ENCODE results near the gene APBB2. TPM values are rescaled to one million over a fixed set of nuclear protein-coding genes. Genes with fewer than 3 reads are reported as not detected.
A peak's percentile ranks its signal among the peaks of the same experiment; 100 is the strongest.

APBB2 gene
- total and polyA plus RNA-seq, 2 donors (not counting 1 experiment from before 2014, with no cell fraction given), result 4.4 to 15.8 TPM

DNA sequence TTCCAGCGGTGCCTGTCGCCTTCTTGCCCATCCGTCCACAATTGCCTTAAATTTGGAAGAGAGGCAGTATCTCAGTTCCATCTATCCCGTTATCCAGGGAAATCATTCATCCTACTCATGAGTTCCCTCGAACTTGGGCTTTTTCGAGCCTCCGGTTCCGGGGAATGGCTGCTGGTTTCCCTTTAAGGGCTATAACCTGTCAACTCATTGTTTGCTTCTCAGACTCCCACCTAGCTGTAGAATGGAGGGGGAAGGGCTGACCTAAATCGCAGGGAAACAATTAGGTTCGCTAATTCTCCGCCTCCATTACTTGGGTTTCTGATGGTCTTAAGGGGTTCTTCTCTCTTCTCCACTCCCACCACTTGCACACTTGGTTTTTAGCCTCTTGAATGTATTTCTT lies 43.6 kb upstream of the APBB2 start:
- Histone ChIP-seq H3K4me3 (ENCODE audit: control extremely low read depth in 1 of 5, extremely low read depth in 1 of 5, insufficient read depth in 1 of 5, low read depth in 2 of 5, low read length in 4 of 5) (peak overlapping the region in 1 of 5 experiments; percentile 19), H2AFZ (ENCODE audit: insufficient read depth, low read depth, low read length, poor library complexity, severe bottlenecking) (no peak overlapping the region), H3K36me3 (replicated peaks in 1 of 2; ENCODE audit: control extremely low read depth in 1 of 2, control insufficient read depth in 1 of 2, extremely low read depth in 1 of 2, insufficient read depth in 2 of 2, low read length in 1 of 2) (no peaks in the 10 kb centered on the region), H3K27ac (ENCODE audit: low read length in 2 of 2) (no peak overlapping the region), H3K4me1 (ENCODE audit: control insufficient read depth in 2 of 2, insufficient read depth in 2 of 2, low read length in 2 of 2) (peaks cover 13 to 18% of the 10 kb centered on the region in 2 donors), H3K27me3 (replicated peaks in 1 of 4; ENCODE audit: control extremely low read depth in 1 of 4, control insufficient read depth in 3 of 4, insufficient read depth in 4 of 4, low read length in 3 of 4) (peaks cover 0 to 35% (median 19%) of the 10 kb centered on the region in 4 experiments), H3K79me2 (ENCODE audit: control insufficient read depth, insufficient read depth, low read length) (no peaks in the 10 kb centered on the region), H4K20me1 (ENCODE audit: control insufficient read depth, insufficient read depth, low read length, poor library complexity, severe bottlenecking) (no peaks in the 10 kb centered on the region), H3K9ac (ENCODE audit: low read length) (no peak overlapping the region), H3K4me2 (replicated peaks; ENCODE audit: low read depth, low read length, poor library complexity, severe bottlenecking) (peak overlapping the region; percentile 71), H3K9me3 (ENCODE audit: control extremely low read depth in 1 of 3, control insufficient read depth in 2 of 3, insufficient read depth in 1 of 3, low read length in 2 of 3) (peaks cover 0 to 5% (median 0%) of the 10 kb centered on the region in 3 donors)
- peak overlapping the region; percentile 81 for H3K4me3 Mint-ChIP-seq
- WGBS (ENCODE audit: insufficient coverage), result 0% methylated on average over 2 of the region's 11 CpGs
- peaks cover 39% of the 10 kb centered on the region for H3K27me3 Mint-ChIP-seq
- POLR2A ChIA-PET, result no interaction called here
- TF ChIP-seq EZH2 (IDR thresholded peaks at IDR 0.05; ENCODE audit: borderline replicate concordance, insufficient read depth, low read depth, low read length, poor library complexity, severe bottlenecking), result no peak
- TF ChIP-seq, protein P1, sequence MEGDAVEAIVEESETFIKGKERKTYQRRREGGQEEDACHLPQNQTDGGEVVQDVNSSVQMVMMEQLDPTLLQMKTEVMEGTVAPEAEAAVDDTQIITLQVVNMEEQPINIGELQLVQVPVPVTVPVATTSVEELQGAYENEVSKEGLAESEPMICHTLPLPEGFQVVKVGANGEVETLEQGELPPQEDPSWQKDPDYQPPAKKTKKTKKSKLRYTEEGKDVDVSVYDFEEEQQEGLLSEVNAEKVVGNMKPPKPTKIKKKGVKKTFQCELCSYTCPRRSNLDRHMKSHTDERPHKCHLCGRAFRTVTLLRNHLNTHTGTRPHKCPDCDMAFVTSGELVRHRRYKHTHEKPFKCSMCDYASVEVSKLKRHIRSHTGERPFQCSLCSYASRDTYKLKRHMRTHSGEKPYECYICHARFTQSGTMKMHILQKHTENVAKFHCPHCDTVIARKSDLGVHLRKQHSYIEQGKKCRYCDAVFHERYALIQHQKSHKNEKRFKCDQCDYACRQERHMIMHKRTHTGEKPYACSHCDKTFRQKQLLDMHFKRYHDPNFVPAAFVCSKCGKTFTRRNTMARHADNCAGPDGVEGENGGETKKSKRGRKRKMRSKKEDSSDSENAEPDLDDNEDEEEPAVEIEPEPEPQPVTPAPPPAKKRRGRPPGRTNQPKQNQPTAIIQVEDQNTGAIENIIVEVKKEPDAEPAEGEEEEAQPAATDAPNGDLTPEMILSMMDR (IDR thresholded peaks at IDR 0.05), result no peak
- H3K4me1 Mint-ChIP-seq, result peaks cover 20% of the 10 kb centered on the region
- no peak for DNase-seq
- no peak for ATAC-seq (ENCODE audit: low read depth)
- CTCF ChIA-PET, result interaction anchor here (0.9 kb wide), 1 partner anchor 23 kb away, joined by 3 read pairs; no protein-coding TSS in a partner anchor
- H3K9me3 Mint-ChIP-seq (ENCODE audit: insufficient read depth), result no peaks in the 10 kb centered on the region
- intact Hi-C loops (cut with micrococcal nuclease), result no loop called here
- H3K27ac Mint-ChIP-seq, result no peak overlapping the region

DNA sequence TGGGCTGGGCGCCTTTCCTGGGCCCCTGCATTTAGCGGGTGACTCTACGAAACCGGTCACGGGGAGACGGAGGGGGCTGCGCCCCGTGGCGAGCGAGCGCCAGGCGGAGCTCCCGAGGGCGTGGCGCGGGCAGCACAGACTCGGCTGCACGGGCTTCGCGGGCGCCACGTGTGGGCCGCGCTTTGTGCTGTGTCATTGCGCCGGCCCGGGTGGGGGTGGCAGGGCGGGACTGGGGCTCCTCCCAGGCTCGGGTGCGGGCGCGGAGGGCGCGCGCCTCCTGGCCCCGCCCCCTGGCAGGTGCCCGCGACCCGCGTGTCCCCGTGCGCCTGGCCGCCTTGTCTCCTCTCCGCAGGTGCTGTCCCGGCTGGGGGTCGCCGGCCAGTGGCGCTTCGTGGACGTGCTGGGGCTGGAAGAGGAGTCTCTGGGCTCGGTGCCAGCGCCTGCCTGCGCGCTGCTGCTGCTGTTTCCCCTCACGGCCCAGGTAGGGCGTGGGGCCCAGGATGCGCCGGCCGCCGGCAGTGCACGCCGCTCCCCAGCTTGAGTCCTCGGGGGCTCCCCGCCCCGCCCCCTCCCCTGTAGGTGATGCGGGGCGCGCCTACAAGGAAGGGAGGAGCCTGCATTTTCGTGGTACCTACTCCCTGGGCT lies 43.0 kb upstream of the APBB2 start:
- Histone ChIP-seq H3K79me2 (ENCODE audit: control insufficient read depth, insufficient read depth, low read length) (no peaks in the 10 kb centered on the region), H3K4me1 (ENCODE audit: control insufficient read depth in 2 of 2, insufficient read depth in 2 of 2, low read length in 2 of 2) (peaks cover 13 to 18% of the 10 kb centered on the region in 2 donors), H3K9ac (ENCODE audit: low read length) (peak overlapping the region; percentile 48), H3K27ac (ENCODE audit: low read length in 2 of 2) (no peak overlapping the region), H2AFZ (ENCODE audit: insufficient read depth, low read depth, low read length, poor library complexity, severe bottlenecking) (peak overlapping the region; percentile 62), H3K36me3 (replicated peaks in 1 of 2; ENCODE audit: control extremely low read depth in 1 of 2, control insufficient read depth in 1 of 2, extremely low read depth in 1 of 2, insufficient read depth in 2 of 2, low read length in 1 of 2) (no peaks in the 10 kb centered on the region), H3K27me3 (replicated peaks in 1 of 4; ENCODE audit: control extremely low read depth in 1 of 4, control insufficient read depth in 3 of 4, insufficient read depth in 4 of 4, low read length in 3 of 4) (peaks cover 0 to 35% (median 19%) of the 10 kb centered on the region in 4 experiments), H3K4me3 (ENCODE audit: control extremely low read depth in 1 of 5, extremely low read depth in 1 of 5, insufficient read depth in 1 of 5, low read depth in 2 of 5, low read length in 4 of 5) (peak overlapping the region in 3 of 5 experiments; percentile 19 to 25 (median 20)), H3K9me3 (ENCODE audit: control extremely low read depth in 1 of 3, control insufficient read depth in 2 of 3, insufficient read depth in 1 of 3, low read length in 2 of 3) (peaks cover 0 to 5% (median 0%) of the 10 kb centered on the region in 3 donors), H3K4me2 (replicated peaks; ENCODE audit: low read depth, low read length, poor library complexity, severe bottlenecking) (peak overlapping the region; percentile 71), H4K20me1 (ENCODE audit: control insufficient read depth, insufficient read depth, low read length, poor library complexity, severe bottlenecking) (no peaks in the 10 kb centered on the region)
- Mint-ChIP-seq H3K4me3 (peak overlapping the region; percentile 81), H3K9me3 (ENCODE audit: insufficient read depth) (no peaks in the 10 kb centered on the region), H3K27me3 (peaks cover 39% of the 10 kb centered on the region), H3K4me1 (peaks cover 20% of the 10 kb centered on the region), H3K27ac (no peak overlapping the region)
- TF ChIP-seq EZH2 (IDR thresholded peaks at IDR 0.05; ENCODE audit: borderline replicate concordance, insufficient read depth, low read depth, low read length, poor library complexity, severe bottlenecking), result no peak
- TF ChIP-seq, protein P1 (IDR thresholded peaks at IDR 0.05), result no peak
- WGBS (ENCODE audit: insufficient coverage), result 2% methylated on average over 66 of the region's 69 CpGs
- peak; percentile 62 for ATAC-seq (ENCODE audit: low read depth)
- POLR2A ChIA-PET, result no interaction called here
- CTCF ChIA-PET, result no interaction called here
- intact Hi-C loops (cut with micrococcal nuclease), result no loop called here
- peak; percentile 36 for DNase-seq
